Right hindlimb (tissue), 1 donor: ENCODE results near the gene PBX2.
A peak's percentile ranks its signal among the peaks of the same experiment; 100 is the strongest.
"Not testable (repeated sequence)": the region's sequence is repeated elsewhere in the genome, so short reads cannot be mapped to it uniquely, and the experiment has no call there.

Experiments used
- DNase-seq: peaks from one replicate; pipeline ENCODE4 v3.0.0-alpha.2; 2018

The PBX2 gene, protein sequence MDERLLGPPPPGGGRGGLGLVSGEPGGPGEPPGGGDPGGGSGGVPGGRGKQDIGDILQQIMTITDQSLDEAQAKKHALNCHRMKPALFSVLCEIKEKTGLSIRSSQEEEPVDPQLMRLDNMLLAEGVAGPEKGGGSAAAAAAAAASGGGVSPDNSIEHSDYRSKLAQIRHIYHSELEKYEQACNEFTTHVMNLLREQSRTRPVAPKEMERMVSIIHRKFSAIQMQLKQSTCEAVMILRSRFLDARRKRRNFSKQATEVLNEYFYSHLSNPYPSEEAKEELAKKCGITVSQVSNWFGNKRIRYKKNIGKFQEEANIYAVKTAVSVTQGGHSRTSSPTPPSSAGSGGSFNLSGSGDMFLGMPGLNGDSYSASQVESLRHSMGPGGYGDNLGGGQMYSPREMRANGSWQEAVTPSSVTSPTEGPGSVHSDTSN

GRCh38 chr6:32190054-32190851 lies at the start of gene PBX2:
Gene PBX2 (minus strand): TSS chr6:32190202. CDS start chr6:32189915, 287 bp downstream.
- DNase-seq, result peak; percentile 97

- no peak for DNase-seq
Observed at GRCh38 chr6:32239462-32239861, 49.5 kb upstream of the PBX2 start.

GRCh38 chr6:32234934-32235333 lies 44.9 kb upstream of the PBX2 start:
- DNase-seq, result no peak

DNA sequence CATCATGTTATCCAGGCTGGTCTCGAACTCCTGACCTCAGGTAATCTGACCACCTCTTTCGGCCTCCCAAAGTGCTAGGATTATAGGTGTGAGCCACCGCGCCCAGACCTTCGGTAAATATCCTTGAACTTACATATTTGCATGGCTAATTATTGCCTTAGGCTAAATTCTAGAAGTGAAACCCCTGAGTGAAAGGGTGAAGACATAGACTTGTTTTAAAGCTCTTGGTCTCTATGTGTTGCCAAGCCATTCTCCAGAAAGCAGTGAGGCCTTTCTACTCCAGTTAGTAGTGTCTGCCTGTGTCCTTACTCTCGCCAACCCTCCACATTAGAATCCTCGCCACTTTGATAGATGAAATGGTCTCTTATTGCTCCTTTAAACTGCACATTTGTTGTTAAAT lies 36.4 kb upstream of the PBX2 start:
- DNase-seq, result no peak

GRCh38 chr6:32224696-32225095 lies 34.7 kb upstream of the PBX2 start:
- DNase-seq, result no peak

- no peak for DNase-seq
Observed at GRCh38 chr6:32223258-32224235, 33.5 kb upstream of the PBX2 start, which contains the start of gene NOTCH4. Gene NOTCH4 (minus strand): TSS chr6:32224067. CDS start chr6:32223928, 139 bp downstream.

- DNase-seq, result no peak
Observed at GRCh38 chr6:32222333-32223230, 32.6 kb upstream of the PBX2 start.

DNA sequence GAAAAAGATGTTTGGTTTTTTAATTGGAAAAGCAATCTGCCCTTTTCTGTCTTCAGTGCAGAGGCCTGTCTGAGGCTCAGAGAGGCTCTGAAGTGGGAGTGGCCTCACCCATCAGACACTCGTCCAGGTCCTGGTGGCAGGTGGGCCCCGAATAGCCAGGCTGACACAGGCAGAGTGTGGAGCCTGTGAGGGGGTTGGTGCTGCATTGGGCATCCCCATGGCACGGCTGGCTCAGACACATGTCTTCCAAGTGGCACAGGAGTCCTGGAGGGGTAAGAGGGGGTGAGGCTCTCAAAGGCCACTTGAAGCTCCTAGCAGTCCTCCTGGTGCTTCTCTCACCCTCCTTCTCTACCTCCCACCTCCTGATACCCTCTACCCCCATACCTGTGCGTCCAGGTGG lies 30.0 kb upstream of the PBX2 start:
- no peak for DNase-seq

GRCh38 chr6:32218167-32218566 lies 28.2 kb upstream of the PBX2 start:
- no peak for DNase-seq

DNA sequence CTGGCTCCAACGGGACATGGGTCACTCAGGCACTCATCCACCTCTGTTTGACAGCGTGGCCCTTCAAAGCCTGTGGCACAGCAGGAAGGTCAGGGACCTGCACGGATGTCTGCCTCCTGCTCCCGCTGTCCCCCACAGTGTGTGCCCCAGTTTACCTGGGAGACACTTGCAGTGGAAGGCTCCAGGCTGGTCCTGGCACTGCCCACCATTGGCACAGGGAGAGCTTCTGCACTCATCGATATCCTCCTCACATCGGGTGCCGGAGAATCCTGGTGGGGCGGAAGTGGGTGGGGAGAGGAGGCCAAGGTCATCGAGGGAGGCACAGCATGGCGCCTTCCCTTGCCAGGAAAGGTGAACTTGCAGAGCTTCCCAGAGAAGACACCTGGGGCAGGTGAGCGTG lies 27.0 kb upstream of the PBX2 start:
- no peak for DNase-seq

- DNase-seq, result no peak
Observed at GRCh38 chr6:32216285-32216684, 26.3 kb upstream of the PBX2 start.

GRCh38 chr6:32215617-32216016 lies 25.6 kb upstream of the PBX2 start:
- DNase-seq, result no peak

- no peak for DNase-seq
Observed at GRCh38 chr6:32214126-32214525, 24.1 kb upstream of the PBX2 start.

DNA sequence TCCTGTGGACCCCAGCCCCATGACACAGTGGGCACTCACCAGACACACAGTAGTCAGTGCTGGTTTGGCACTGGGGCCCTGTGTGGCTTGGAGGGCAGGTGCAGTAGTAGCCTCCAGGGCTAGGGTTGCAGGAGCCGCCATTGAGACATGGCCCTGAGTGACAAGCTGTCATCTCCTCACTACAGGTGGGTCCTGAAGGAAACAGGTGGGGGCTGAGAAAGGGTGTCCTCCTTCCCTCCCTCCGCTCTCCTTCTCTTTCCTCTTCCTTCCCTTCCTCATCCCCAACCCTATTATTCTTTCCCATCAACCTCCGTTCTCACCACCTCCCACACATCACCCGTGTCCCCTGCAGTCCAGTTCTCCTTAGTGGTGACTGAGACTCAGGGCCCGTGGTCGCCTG lies 23.6 kb upstream of the PBX2 start:
- DNase-seq, result no peak

GRCh38 chr6:32212076-32212760 lies 22.2 kb upstream of the PBX2 start:
- DNase-seq, result no peak

DNA sequence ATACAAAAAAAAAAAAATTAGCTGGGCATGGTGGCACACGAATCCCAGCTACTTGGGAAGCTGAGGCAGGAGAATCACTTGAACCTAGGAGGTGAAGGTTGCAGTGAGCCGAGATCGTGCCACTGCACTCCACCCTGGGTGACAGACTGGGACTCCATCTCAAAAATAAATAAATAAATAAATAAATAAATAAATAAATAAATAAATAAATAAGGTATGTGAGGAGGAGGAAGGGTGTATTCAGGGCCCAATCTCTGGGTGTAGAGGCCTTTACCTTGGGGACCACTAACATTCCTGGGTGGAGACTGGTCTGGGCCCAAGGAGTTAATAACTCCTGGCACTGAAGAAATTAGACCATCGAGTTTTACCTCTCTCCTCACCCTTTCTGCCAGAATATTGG lies 21.4 kb upstream of the PBX2 start:
- DNase-seq, result not testable (repeated sequence)

GRCh38 chr6:32210191-32210601 lies 20.2 kb upstream of the PBX2 start:
- no peak for DNase-seq

- DNase-seq, result no peak
Observed at GRCh38 chr6:32208996-32209395, 19.0 kb upstream of the PBX2 start.

- no peak for DNase-seq
Observed at GRCh38 chr6:32204268-32204715, 14.3 kb upstream of the PBX2 start.

DNA sequence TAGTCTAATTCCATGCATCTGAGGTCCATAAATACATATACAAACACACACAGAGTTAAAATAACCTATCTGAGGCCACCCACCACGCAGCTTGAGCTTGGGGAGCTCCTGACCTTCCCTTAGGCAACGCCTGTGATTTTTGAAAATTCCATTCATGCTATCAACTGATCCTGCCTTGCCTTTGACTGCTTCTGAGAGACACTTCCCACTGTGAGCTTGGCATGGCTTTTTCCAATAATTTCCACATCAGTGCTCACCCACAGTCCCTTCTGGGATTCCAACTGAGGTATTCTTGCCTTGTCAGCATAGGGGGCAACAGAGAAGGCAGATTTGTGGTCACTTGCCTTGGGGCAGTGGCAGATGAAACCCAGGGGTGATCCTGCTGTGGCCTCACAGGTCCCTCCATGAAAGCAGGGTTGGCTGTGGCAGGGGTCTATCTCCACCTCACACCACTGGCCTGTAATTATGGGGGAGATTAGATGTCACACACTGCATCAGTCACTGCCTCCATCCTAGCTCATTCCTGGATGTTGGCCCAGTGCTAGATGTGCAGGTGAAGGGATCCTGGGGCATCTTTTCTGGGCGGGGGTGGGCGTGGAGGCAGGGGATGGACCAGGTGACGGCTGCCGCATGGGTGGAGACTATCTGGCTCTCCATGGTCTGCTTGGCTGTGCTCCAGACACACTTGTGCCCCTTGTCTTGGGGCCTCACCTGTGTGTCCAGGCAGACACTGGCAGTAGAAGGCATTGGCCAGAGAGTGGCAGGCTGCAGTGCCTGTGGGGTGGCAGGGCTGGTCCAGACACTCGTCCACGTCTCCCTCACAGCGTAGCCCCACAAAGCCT lies 13.6 kb upstream of the PBX2 start:
- no peak for DNase-seq
